ENCODE results near the gene RNU5B-1. TPM values are rescaled to one million over a fixed set of nuclear protein-coding genes. Genes with fewer than 3 reads are reported as not detected.

RNU5B-1 gene
- polyA plus RNA-seq, 1 of the 3 experiments (the other 2 are of a cell fraction) = not detected

- Histone ChIP-seq H3K9me3 (no peaks in the 10 kb centered on the region), H2AFZ (ENCODE audit: low read depth) (no peak overlapping the region), H3K9ac (no peak overlapping the region), H3K4me1 (ENCODE audit: control insufficient read depth in 1 of 2, insufficient read depth in 2 of 2, low read depth in 1 of 2, low read length in 1 of 2) (peaks cover 0 to 11% of the 10 kb centered on the region in 2 experiments; a peak in 1 of 4 replicates), H3K4me3 (ENCODE audit: low read depth in 2 of 2, low read length in 1 of 2) (no peak overlapping the region), H3F3A (replicated peaks; ENCODE audit: insufficient read depth) (peaks cover 19% of the 10 kb centered on the region), H3K36me3 (replicated peaks in 1 of 2; ENCODE audit: control insufficient read depth in 1 of 2, insufficient read depth in 2 of 2, low read length in 1 of 2) (no peaks in the 10 kb centered on the region), H3K27me3 (ENCODE audit: insufficient read depth) (no peaks in the 10 kb centered on the region; the same call in 1 of the 2 replicates), H3K9me2 (no peaks in the 10 kb centered on the region), H3K4me2 (no peak overlapping the region), H4K20me1 (ENCODE audit: insufficient read depth) (peaks cover 4% of the 10 kb centered on the region; the same call in 1 of the 2 replicates), H3K79me2 (ENCODE audit: insufficient read depth) (no peaks in the 10 kb centered on the region), H3K27ac (ENCODE audit: low read depth in 2 of 2, low read length in 1 of 2) (no peak overlapping the region)
- ChIA-PET CTCF (interaction anchor here (1.0 to 1.8 kb wide), 5 partner anchors 9 to 91 kb away, joined by 3 to 6 read pairs (median 5); no protein-coding TSS in a partner anchor), POLR2A (interaction anchor here (1.7 kb wide), 1 partner anchor 24 kb away, joined by 4 read pairs; the partner anchor contains the start of gene PARP16)
- no peak for DNase-seq
- TF ChIP-seq ELF1 (IDR thresholded peaks at IDR 0.05) = no peak
- no peak for TF ChIP-seq RXRA (IDR thresholded peaks at IDR 0.05; ENCODE audit: borderline replicate concordance, low read depth)
- WGBS (ENCODE audit: low lambda C conversion rate) = 86% methylated on average over 12 of the region's 12 CpGs
These were observed 5.5 kb downstream of the RNU5B-1 start for GRCh38 chr15:65309882-65310418.

- Histone ChIP-seq H3K79me2 (ENCODE audit: insufficient read depth) (no peaks in the 10 kb centered on the region), H3K4me3 (ENCODE audit: low read depth in 2 of 2, low read length in 1 of 2) (no peak overlapping the region), H4K20me1 (ENCODE audit: insufficient read depth) (no peaks in the 10 kb centered on the region), H3F3A (replicated peaks; ENCODE audit: insufficient read depth) (peaks cover 12% of the 10 kb centered on the region), H3K9me2 (no peaks in the 10 kb centered on the region), H3K9me3 (no peaks in the 10 kb centered on the region), H3K27me3 (ENCODE audit: insufficient read depth) (no peaks in the 10 kb centered on the region; the same call in 1 of the 2 replicates), H3K4me2 (no peak overlapping the region), H3K9ac (no peak overlapping the region), H2AFZ (ENCODE audit: low read depth) (no peak overlapping the region), H3K27ac (ENCODE audit: low read depth in 2 of 2, low read length in 1 of 2) (no peak overlapping the region), H3K36me3 (replicated peaks in 1 of 2; ENCODE audit: control insufficient read depth in 1 of 2, insufficient read depth in 2 of 2, low read length in 1 of 2) (no peaks in the 10 kb centered on the region), H3K4me1 (ENCODE audit: control insufficient read depth in 1 of 2, insufficient read depth in 2 of 2, low read depth in 1 of 2, low read length in 1 of 2) (peaks cover 0 to 8% of the 10 kb centered on the region in 2 experiments; a peak in 1 of 4 replicates)
- DNase-seq = no peak
- 84% methylated on average over 10 of the region's 10 CpGs for WGBS (ENCODE audit: low lambda C conversion rate)
- TF ChIP-seq EP300 (IDR thresholded peaks at IDR 0.05; ENCODE audit: borderline replicate concordance in 1 of 2, low read depth in 1 of 2, low read length in 1 of 2) (no peak), SIN3A (IDR thresholded peaks at IDR 0.05; ENCODE audit: borderline replicate concordance, low read depth, low read length) (no peak), GATA2 (CRISPR knock-in tag; IDR thresholded peaks at IDR 0.05) (no peak), IRF3 (IDR thresholded peaks at IDR 0.05; ENCODE audit: low read depth, low read length) (no peak), TCF12 (IDR thresholded peaks at IDR 0.05) (no peak), POLR2AphosphoS5 (IDR thresholded peaks at IDR 0.05; ENCODE audit: low read depth, low read length) (no peak), TEAD4 (IDR thresholded peaks at IDR 0.05; ENCODE audit: borderline replicate concordance, insufficient read depth) (no peak), ELF1 (IDR thresholded peaks at IDR 0.05) (no peak), FOSL2 (IDR thresholded peaks at IDR 0.05; ENCODE audit: borderline replicate concordance, low read depth) (no peak), GABPA (IDR thresholded peaks at IDR 0.05; ENCODE audit: low read depth) (no peak), PBX3 (IDR thresholded peaks at IDR 0.05) (no peak), EZH2phosphoT487 (IDR thresholded peaks at IDR 0.05; ENCODE audit: borderline replicate concordance, low read depth) (no peak), FOXM1 (IDR thresholded peaks at IDR 0.05; ENCODE audit: low read depth) (no peak), MEF2A (IDR thresholded peaks at IDR 0.05; ENCODE audit: borderline replicate concordance, low read depth) (no peak), YY1 (IDR thresholded peaks at IDR 0.05; ENCODE audit: low read depth) (no peak), REST (IDR thresholded peaks at IDR 0.05; ENCODE audit: low read depth, low read length) (no peak)
- ChIA-PET CTCF (interaction anchor here (1.0 to 1.8 kb wide), 4 partner anchors 8 to 90 kb away, joined by 3 to 6 read pairs (median 5); no protein-coding TSS in a partner anchor), POLR2A (interaction anchor here (1.7 kb wide), 1 partner anchor 24 kb away, joined by 4 read pairs; the partner anchor contains the start of gene PARP16)
These were observed 6.1 kb downstream of the RNU5B-1 start for GRCh38 chr15:65310431-65311137.

Measured in SK-N-SH (cell line).